ENCODE data around the gene RGS10.

RGS10 gene

DNA sequence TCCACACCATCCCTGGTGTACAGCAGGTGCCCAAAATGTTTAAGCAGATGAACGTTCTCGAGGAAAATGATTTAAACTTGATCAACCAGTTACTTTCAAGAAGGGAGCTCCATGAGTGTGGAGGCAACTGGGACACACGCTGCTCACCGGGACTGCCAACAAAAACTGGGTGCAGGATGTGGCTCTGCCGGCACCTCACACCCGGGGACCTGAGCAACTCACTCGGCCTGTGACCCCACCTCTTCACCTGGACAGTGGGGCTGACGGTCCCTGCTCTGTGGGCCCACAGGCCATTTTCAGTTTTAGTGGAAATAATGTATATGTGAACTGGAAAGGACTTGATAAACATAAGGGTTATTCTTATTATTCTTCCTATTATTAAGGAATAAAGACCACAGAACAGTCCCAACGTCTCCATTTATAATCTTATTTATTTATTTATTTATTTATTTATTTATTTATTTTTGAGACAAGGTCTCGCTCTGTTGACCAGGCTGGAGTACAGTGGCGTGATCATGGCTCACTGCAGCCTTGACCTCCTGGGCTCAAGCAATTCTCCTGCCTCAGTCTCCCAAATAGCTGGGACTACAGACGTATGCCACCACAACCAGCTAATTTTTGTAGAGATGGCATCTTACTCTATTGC lies 60.6 kb downstream of the RGS10 start:
- H3K27ac ChIP-seq (ENCODE audit: insufficient read depth in 1 of 2, low read depth in 1 of 2, low read length in 2 of 2, poor library complexity in 1 of 2, severe bottlenecking in 2 of 2): no peak overlapping the region
- WGBS (ENCODE audit: insufficient coverage): 90% methylated on average over 8 of the region's 12 CpGs
- no peak overlapping the region for H3K4me3 ChIP-seq (ENCODE audit: control insufficient read depth in 1 of 7, extremely low read depth in 1 of 7, insufficient read depth in 4 of 7, low read depth in 2 of 7, low read length in 6 of 7)
- H3K36me3 ChIP-seq (ENCODE audit: control insufficient read depth in 4 of 4, insufficient read depth in 4 of 4, low read length in 3 of 4): no peaks in the 10 kb centered on the region
- no peak for DNase-seq
- peaks cover 0 to 9% (median 7%) of the 10 kb centered on the region in 5 experiments for H3K9me3 ChIP-seq (ENCODE audit: control extremely low read depth in 1 of 5, control insufficient read depth in 4 of 5, insufficient read depth in 2 of 5, low read depth in 1 of 5, low read length in 4 of 5)
- POLR2A ChIA-PET: no interaction called here
- CTCF ChIA-PET: interaction anchor here (1.0 to 1.2 kb wide), 2 partner anchors 8 to 12 kb away, joined by 3 read pairs; no protein-coding TSS in a partner anchor
- no peaks in the 10 kb centered on the region for H3K27me3 ChIP-seq (replicated peaks in 2 of 5; ENCODE audit: control insufficient read depth in 4 of 5, insufficient read depth in 5 of 5, low read length in 4 of 5)
- H3K4me1 ChIP-seq (ENCODE audit: control extremely low read depth in 1 of 4, control insufficient read depth in 4 of 4, insufficient read depth in 4 of 4, low read length in 3 of 4): peaks cover 0 to 6% (median 0%) of the 10 kb centered on the region in 4 experiments

DNA sequence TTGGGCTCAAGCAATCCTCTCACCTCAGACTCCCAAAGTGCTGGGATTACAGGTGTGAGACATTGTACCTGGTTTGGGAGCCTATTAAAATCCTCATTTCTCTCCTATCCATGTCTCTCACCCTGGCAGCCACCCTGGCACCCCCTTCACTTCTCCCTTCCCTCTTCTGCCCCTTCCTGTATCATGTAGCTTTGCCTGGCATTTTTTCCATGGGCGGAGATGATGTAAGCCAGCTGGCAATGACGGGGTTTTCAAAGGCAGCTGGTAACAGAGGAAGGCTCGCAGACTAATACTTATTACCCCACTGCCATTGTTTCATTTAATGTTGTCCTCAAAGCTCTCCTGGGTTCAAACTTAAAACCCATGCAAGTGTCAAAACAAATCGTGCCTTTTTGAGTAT lies 61.9 kb downstream of the RGS10 start:
- Histone ChIP-seq H3K4me3 (ENCODE audit: control insufficient read depth in 1 of 7, extremely low read depth in 1 of 7, insufficient read depth in 4 of 7, low read depth in 2 of 7, low read length in 6 of 7) (no peak overlapping the region), H3K9me3 (ENCODE audit: control extremely low read depth in 1 of 5, control insufficient read depth in 4 of 5, insufficient read depth in 2 of 5, low read depth in 1 of 5, low read length in 4 of 5) (peaks cover 0 to 9% (median 7%) of the 10 kb centered on the region in 5 experiments), H3K27me3 (replicated peaks in 2 of 5; ENCODE audit: control insufficient read depth in 4 of 5, insufficient read depth in 5 of 5, low read length in 4 of 5) (no peaks in the 10 kb centered on the region), H3K4me1 (ENCODE audit: control extremely low read depth in 1 of 4, control insufficient read depth in 4 of 4, insufficient read depth in 4 of 4, low read length in 3 of 4) (peaks cover 0 to 6% (median 0%) of the 10 kb centered on the region in 4 experiments), H3K36me3 (ENCODE audit: control insufficient read depth in 4 of 4, insufficient read depth in 4 of 4, low read length in 3 of 4) (no peaks in the 10 kb centered on the region), H3K27ac (ENCODE audit: insufficient read depth in 1 of 2, low read depth in 1 of 2, low read length in 2 of 2, poor library complexity in 1 of 2, severe bottlenecking in 2 of 2) (no peak overlapping the region)
- DNase-seq: no peak
- WGBS (ENCODE audit: insufficient coverage): 100% methylated on average over 4 of the region's 4 CpGs
- ChIA-PET POLR2A (no interaction called here), CTCF (interaction anchor here (1.0 to 1.2 kb wide), 2 partner anchors 9 to 10 kb away, joined by 3 read pairs; no protein-coding TSS in a partner anchor)

DNA sequence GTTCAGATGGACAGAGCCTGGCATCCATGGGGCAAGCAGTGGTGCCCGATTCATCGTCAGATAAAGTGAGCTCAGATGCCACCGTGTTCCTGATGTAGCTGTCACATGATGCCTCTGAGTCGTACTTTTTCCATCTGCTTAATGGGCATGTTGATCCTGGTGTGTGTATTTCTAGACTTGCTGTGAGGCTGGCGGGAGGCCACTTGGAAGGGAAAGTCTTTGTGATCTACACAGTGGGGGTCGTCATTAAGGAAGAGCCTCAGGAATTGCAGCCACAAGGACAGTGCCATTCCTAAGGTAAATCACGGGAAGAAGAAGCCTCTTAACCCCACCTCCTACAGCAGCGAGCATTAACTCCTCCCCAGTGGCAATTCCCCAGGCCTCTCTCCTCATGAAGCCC lies 63.0 kb downstream of the RGS10 start:
- Histone ChIP-seq H3K27me3 (replicated peaks in 2 of 5; ENCODE audit: control insufficient read depth in 4 of 5, insufficient read depth in 5 of 5, low read length in 4 of 5) (no peaks in the 10 kb centered on the region), H3K27ac (ENCODE audit: insufficient read depth in 1 of 2, low read depth in 1 of 2, low read length in 2 of 2, poor library complexity in 1 of 2, severe bottlenecking in 2 of 2) (no peak overlapping the region), H3K9me3 (ENCODE audit: control extremely low read depth in 1 of 5, control insufficient read depth in 4 of 5, insufficient read depth in 2 of 5, low read depth in 1 of 5, low read length in 4 of 5) (peaks cover 0 to 11% (median 7%) of the 10 kb centered on the region in 5 experiments), H3K36me3 (ENCODE audit: control insufficient read depth in 4 of 4, insufficient read depth in 4 of 4, low read length in 3 of 4) (no peaks in the 10 kb centered on the region), H3K4me3 (ENCODE audit: control insufficient read depth in 1 of 7, extremely low read depth in 1 of 7, insufficient read depth in 4 of 7, low read depth in 2 of 7, low read length in 6 of 7) (no peak overlapping the region), H3K4me1 (ENCODE audit: control extremely low read depth in 1 of 4, control insufficient read depth in 4 of 4, insufficient read depth in 4 of 4, low read length in 3 of 4) (peaks cover 0 to 6% (median 0%) of the 10 kb centered on the region in 4 experiments)
- 82% methylated on average over 8 of the region's 8 CpGs for WGBS (ENCODE audit: insufficient coverage)
- ChIA-PET CTCF (interaction anchor here (0.6 to 1.5 kb wide), 2 partner anchors 11 to 619 kb away, joined by 3 to 9 read pairs; no protein-coding TSS in a partner anchor), POLR2A (no interaction called here)
- DNase-seq: no peak

DNA sequence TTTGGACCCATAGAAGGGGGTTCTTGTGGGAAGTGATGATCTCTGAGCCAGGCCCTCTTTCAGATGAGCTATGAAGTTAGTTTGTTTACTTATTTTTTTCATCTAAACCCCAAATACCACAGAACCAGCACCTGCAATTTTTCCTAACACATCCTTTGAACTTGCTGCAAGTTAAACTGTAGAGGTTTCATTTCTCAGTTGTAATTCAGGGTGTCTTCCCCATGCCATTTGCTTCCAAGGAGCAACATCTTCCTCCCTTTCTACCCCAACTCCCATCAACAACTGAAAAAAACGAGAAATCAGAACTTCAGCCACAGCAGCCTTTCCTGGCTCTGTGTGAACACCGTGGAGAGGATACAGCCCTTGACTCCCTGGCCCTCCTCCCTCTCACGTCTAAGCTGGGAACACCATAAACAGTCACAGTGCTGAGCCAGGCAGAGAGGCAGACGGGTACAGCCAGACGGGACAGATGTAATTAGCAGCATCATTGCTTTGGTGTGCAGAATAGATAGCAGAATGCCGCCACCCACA lies 63.6 kb downstream of the RGS10 start:
- peaks cover 0 to 6% (median 0%) of the 10 kb centered on the region in 4 experiments for H3K4me1 ChIP-seq (ENCODE audit: control extremely low read depth in 1 of 4, control insufficient read depth in 4 of 4, insufficient read depth in 4 of 4, low read length in 3 of 4)
- H3K27me3 ChIP-seq (replicated peaks in 2 of 5; ENCODE audit: control insufficient read depth in 4 of 5, insufficient read depth in 5 of 5, low read length in 4 of 5): no peaks in the 10 kb centered on the region
- ChIA-PET POLR2A (no interaction called here), CTCF (interaction anchor here (0.6 to 1.5 kb wide), 5 partner anchors 11 to 619 kb away, joined by 3 to 9 read pairs (median 3); no protein-coding TSS in a partner anchor)
- H3K4me3 ChIP-seq (ENCODE audit: control insufficient read depth in 1 of 7, extremely low read depth in 1 of 7, insufficient read depth in 4 of 7, low read depth in 2 of 7, low read length in 6 of 7): no peak overlapping the region
- H3K36me3 ChIP-seq (ENCODE audit: control insufficient read depth in 4 of 4, insufficient read depth in 4 of 4, low read length in 3 of 4): no peaks in the 10 kb centered on the region
- WGBS (ENCODE audit: insufficient coverage): 59% methylated on average over 2 of the region's 6 CpGs
- H3K9me3 ChIP-seq (ENCODE audit: control extremely low read depth in 1 of 5, control insufficient read depth in 4 of 5, insufficient read depth in 2 of 5, low read depth in 1 of 5, low read length in 4 of 5): peaks cover 0 to 15% (median 9%) of the 10 kb centered on the region in 5 experiments
- no peak overlapping the region for H3K27ac ChIP-seq (ENCODE audit: insufficient read depth in 1 of 2, low read depth in 1 of 2, low read length in 2 of 2, poor library complexity in 1 of 2, severe bottlenecking in 2 of 2)
- DNase-seq: no peak

DNA sequence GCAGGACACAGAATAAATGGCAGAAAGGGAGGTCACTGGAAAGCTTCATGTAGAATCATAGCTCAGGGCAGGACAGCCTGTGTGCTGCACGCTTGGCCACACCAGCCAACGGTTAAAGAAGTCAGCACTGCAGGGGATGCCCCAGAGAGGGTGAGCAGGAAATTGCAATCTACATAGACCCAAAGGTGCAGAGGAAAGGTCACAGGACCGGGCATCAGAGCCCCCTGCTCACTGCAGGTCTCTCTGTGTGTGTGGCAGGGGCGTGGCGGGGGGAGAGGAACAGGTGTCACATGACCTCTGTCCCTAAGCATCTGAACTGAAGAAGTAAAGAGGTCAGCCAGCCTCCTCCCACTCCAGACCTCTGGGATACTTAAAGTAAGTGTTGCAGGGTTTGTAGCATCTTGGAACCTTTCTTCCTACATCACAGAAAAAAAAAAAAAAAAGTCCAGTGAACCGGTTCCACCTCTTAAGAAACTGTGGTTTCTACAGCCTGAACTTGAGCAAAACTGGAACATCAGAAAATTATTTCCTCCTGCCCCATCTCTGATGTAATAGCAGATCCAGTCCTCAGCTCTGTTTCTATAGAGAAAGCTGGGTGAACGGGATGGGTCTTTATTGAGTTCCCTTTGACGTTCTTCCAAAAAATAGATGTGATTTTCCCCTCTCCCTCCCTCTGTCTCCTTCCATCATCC lies 64.3 kb downstream of the RGS10 start:
- 61% methylated on average over 3 of the region's 8 CpGs for WGBS (ENCODE audit: insufficient coverage)
- Histone ChIP-seq H3K27me3 (replicated peaks in 2 of 5; ENCODE audit: control insufficient read depth in 4 of 5, insufficient read depth in 5 of 5, low read length in 4 of 5) (no peaks in the 10 kb centered on the region), H3K9me3 (ENCODE audit: control extremely low read depth in 1 of 5, control insufficient read depth in 4 of 5, insufficient read depth in 2 of 5, low read depth in 1 of 5, low read length in 4 of 5) (peaks cover 0 to 15% (median 13%) of the 10 kb centered on the region in 5 experiments), H3K36me3 (ENCODE audit: control insufficient read depth in 4 of 4, insufficient read depth in 4 of 4, low read length in 3 of 4) (no peaks in the 10 kb centered on the region), H3K4me1 (ENCODE audit: control extremely low read depth in 1 of 4, control insufficient read depth in 4 of 4, insufficient read depth in 4 of 4, low read length in 3 of 4) (peaks cover 0 to 6% (median 0%) of the 10 kb centered on the region in 4 experiments), H3K27ac (ENCODE audit: insufficient read depth in 1 of 2, low read depth in 1 of 2, low read length in 2 of 2, poor library complexity in 1 of 2, severe bottlenecking in 2 of 2) (no peak overlapping the region), H3K4me3 (ENCODE audit: control insufficient read depth in 1 of 7, extremely low read depth in 1 of 7, insufficient read depth in 4 of 7, low read depth in 2 of 7, low read length in 6 of 7) (no peak overlapping the region)
- POLR2A ChIA-PET: no interaction called here
- no peak for DNase-seq
- CTCF ChIA-PET: interaction anchor here (1.0 to 1.5 kb wide), 3 partner anchors 16 to 272 kb away, joined by 3 read pairs; no protein-coding TSS in a partner anchor

DNA sequence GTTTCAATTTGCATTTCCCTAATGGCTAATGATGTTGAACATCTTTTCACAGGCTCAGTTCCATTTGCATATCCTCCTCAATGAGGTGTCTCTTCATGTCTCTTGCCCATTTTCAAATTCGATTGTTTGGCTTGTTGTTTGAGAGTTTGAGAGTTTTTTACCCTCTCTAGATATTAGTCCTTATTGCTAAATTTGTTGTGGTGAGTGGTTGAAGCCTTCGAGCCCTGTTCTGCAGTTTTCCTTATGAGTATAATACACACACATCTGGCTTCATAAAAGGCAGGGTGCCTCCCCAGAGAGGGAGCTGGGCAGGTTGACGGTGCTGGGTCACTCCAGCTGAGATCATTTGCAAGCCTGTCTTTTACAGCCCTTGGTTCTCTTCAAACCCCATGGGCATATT lies 65.1 kb downstream of the RGS10 start:
- CTCF ChIA-PET: interaction anchor here (1.3 to 1.5 kb wide), 2 partner anchors 17 to 271 kb away, joined by 3 read pairs; no protein-coding TSS in a partner anchor

More for the DNA sequence above, 65.1 kb downstream of the RGS10 start:
- POLR2A ChIA-PET: no interaction called here
- no peak for DNase-seq
- Histone ChIP-seq H3K27ac (ENCODE audit: insufficient read depth in 1 of 2, low read depth in 1 of 2, low read length in 2 of 2, poor library complexity in 1 of 2, severe bottlenecking in 2 of 2) (no peak overlapping the region), H3K27me3 (replicated peaks in 2 of 5; ENCODE audit: control insufficient read depth in 4 of 5, insufficient read depth in 5 of 5, low read length in 4 of 5) (no peaks in the 10 kb centered on the region), H3K4me1 (ENCODE audit: control extremely low read depth in 1 of 4, control insufficient read depth in 4 of 4, insufficient read depth in 4 of 4, low read length in 3 of 4) (peaks cover 0 to 3% (median 0%) of the 10 kb centered on the region in 4 experiments), H3K4me3 (ENCODE audit: control insufficient read depth in 1 of 7, extremely low read depth in 1 of 7, insufficient read depth in 4 of 7, low read depth in 2 of 7, low read length in 6 of 7) (no peak overlapping the region), H3K9me3 (ENCODE audit: control extremely low read depth in 1 of 5, control insufficient read depth in 4 of 5, insufficient read depth in 2 of 5, low read depth in 1 of 5, low read length in 4 of 5) (peaks cover 0 to 12% (median 8%) of the 10 kb centered on the region in 5 experiments), H3K36me3 (ENCODE audit: control insufficient read depth in 4 of 4, insufficient read depth in 4 of 4, low read length in 3 of 4) (no peaks in the 10 kb centered on the region)
- 100% methylated on average over 1 of the region's 3 CpGs for WGBS (ENCODE audit: insufficient coverage)

Measured in common myeloid progenitor, CD34-positive (primary cell).